D721Med (cell line): ENCODE data around the gene OR2AT4.
"Not testable (repeated sequence)": the region's sequence is repeated elsewhere in the genome, so short reads cannot be mapped to it uniquely, and the experiment has no call there.

Experiments used
- DNase-seq: peaks from one replicate; pipeline ENCODE4 v3.0.0; 2011; ENCODE audit warnings: low spot score; ENCODE audit not compliant: insufficient read length
- FAIRE-seq: peaks from 2 replicates; lab custom pipeline; 2011; peaks lifted over from hg19 to GRCh38; lab: Jason Lieb, UNC
- TF ChIP-seq, protein P1 (sequence below): IDR thresholded peaks from 2 replicates; pipeline ENCODE4 v1.5.1; 2012; ENCODE audit warnings: mild to moderate bottlenecking, control low read depth; ENCODE audit not compliant: insufficient read depth; ENCODE audit errors: missing control alignments

OR2AT4 gene

GRCh38 chr11:75103380-75104026 lies 6.8 kb upstream of the OR2AT4 start:
- DNase-seq (no peak), FAIRE-seq (no peak)
- TF ChIP-seq, protein P1, sequence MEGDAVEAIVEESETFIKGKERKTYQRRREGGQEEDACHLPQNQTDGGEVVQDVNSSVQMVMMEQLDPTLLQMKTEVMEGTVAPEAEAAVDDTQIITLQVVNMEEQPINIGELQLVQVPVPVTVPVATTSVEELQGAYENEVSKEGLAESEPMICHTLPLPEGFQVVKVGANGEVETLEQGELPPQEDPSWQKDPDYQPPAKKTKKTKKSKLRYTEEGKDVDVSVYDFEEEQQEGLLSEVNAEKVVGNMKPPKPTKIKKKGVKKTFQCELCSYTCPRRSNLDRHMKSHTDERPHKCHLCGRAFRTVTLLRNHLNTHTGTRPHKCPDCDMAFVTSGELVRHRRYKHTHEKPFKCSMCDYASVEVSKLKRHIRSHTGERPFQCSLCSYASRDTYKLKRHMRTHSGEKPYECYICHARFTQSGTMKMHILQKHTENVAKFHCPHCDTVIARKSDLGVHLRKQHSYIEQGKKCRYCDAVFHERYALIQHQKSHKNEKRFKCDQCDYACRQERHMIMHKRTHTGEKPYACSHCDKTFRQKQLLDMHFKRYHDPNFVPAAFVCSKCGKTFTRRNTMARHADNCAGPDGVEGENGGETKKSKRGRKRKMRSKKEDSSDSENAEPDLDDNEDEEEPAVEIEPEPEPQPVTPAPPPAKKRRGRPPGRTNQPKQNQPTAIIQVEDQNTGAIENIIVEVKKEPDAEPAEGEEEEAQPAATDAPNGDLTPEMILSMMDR: no peak

- DNase-seq (no peak), FAIRE-seq (no peak)
- TF ChIP-seq, protein P1: no peak
Measured at GRCh38 chr11:75101424-75102128, 4.9 kb upstream of the OR2AT4 start.

GRCh38 chr11:75100314-75100713 lies 3.6 kb upstream of the OR2AT4 start:
- no peak for FAIRE-seq
- DNase-seq: no peak
- TF ChIP-seq, protein P1: no peak

DNA sequence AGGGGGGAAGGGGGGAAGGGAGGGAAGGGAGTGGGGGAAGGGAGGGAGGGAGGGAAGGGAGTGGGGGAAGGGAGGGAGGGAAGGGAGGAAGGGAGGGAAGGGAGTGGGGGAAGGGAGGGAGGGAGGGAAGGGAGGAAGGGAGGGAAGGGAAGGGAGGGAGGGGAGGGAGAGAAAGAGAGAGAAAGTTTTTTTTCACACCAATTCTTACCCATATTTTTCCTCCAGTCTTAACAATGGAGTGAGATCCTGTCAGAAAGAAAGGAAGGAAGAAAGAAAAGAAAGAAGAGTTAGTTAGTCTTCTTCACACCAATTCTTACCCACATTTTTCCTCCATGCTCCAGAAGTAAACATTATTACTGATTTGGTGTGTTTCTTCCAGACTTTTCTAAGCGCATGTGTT lies 3.0 kb upstream of the OR2AT4 start:
- TF ChIP-seq, protein P1: no peak
- DNase-seq (no peak), FAIRE-seq (no peak)

GRCh38 chr11:75098835-75099439 lies 2.3 kb upstream of the OR2AT4 start:
- not testable (repeated sequence) for DNase-seq, FAIRE-seq

DNA sequence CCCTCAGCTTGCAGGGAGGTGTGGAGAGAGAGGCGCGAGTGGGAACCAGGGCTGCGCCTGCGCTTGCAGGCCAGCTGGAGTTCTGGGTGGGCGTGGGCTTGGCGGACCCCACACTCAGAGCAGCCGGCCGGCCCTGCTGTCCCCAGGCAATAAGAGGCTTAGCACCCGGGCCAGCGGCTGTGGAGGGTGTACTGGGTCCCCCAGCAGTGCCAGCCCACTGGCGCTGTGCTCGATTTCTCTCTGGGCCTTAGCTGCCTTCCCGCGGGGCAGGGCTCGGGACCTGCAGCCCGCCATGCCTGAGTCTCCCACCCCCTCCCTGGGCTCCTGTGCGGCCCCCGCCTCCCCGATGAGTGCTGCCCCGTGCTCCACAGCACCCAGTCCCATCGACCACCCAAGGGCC lies 1.5 kb upstream of the OR2AT4 start:
- FAIRE-seq, DNase-seq: not testable (repeated sequence)

GRCh38 chr11:75097173-75097557 lies 489 bp upstream of the OR2AT4 start:
- TF ChIP-seq, protein P1: no peak
- no peak for FAIRE-seq

GRCh38 chr11:75094382-75094781 lies 2.3 kb downstream of the OR2AT4 start:
- DNase-seq, FAIRE-seq: not testable (repeated sequence)

More at GRCh38 chr11:75097173-75097557, 489 bp upstream of the OR2AT4 start:
- DNase-seq: no peak
